Common myeloid progenitor, CD34-positive (primary cell): ENCODE results near the gene ADAM17.

Source experiments
- CTCF ChIA-PET: fragments of 350-600 bp; sonication (Branson Sonifier 250); formaldehyde crosslinking; loops from one replicate; lab custom pipeline; 2021; ENCODE audit warnings: antibody characterized with exemption; lab: Charles Lee
- POLR2A ChIA-PET: fragments of 350-600 bp; sonication (Branson Sonifier 250); formaldehyde crosslinking; loops from one replicate; lab custom pipeline; 2021; ENCODE audit warnings: antibody characterized with exemption; lab: Charles Lee
- DNase-seq, 3 donors: peaks; one replicate each; pipeline versions ENCODE4 v3.0.0 to v3.0.0-alpha.2; 2013
- H3K27ac ChIP-seq, 2 experiments: 1 replicate in 1 of 2; 2 replicates in 1 of 2; pipeline ENCODE4 v1.7.0; 2013; ENCODE audit warnings: inconsistent platforms in 2 of 2, low read length in 2 of 2, mild to moderate bottlenecking in 2 of 2, low read depth in 1 of 2, moderate library complexity in 1 of 2; ENCODE audit not compliant: severe bottlenecking in 2 of 2, insufficient read depth in 1 of 2, poor library complexity in 1 of 2
- H3K27me3 ChIP-seq, 5 experiments: replicated peaks in 2 of 5; 1 replicate in 3 of 5; 2 replicates in 2 of 5; pipeline versions ENCODE4 v1.6.1 to v1.7.0; 2013; ENCODE audit warnings: low read length in 4 of 5, mild to moderate bottlenecking in 2 of 5, moderate library complexity in 2 of 5, inconsistent platforms in 1 of 5; ENCODE audit not compliant: insufficient read depth in 5 of 5, control insufficient read depth in 4 of 5
- H3K36me3 ChIP-seq, 4 experiments: 1 replicate in 2 of 4; 2 replicates in 2 of 4; pipeline versions ENCODE4 v1.6.1 to v1.7.0; 2013; ENCODE audit warnings: low read length in 3 of 4, control low read depth in 1 of 4, mild to moderate bottlenecking in 1 of 4; ENCODE audit not compliant: control insufficient read depth in 4 of 4, insufficient read depth in 4 of 4
- H3K4me1 ChIP-seq, 4 experiments: 1 replicate in 3 of 4; 2 replicates in 1 of 4; pipeline versions ENCODE4 v1.6.1 to v1.7.1; 2013; ENCODE audit warnings: low read length in 3 of 4, mild to moderate bottlenecking in 3 of 4, control low read depth in 1 of 4, inconsistent platforms in 1 of 4, moderate library complexity in 1 of 4; ENCODE audit not compliant: control insufficient read depth in 4 of 4, insufficient read depth in 4 of 4; ENCODE audit errors: control extremely low read depth in 1 of 4
- H3K4me3 ChIP-seq, 7 experiments: 1 replicate in 4 of 7; 2 replicates in 3 of 7; pipeline versions ENCODE4 v1.5.1 to v1.7.0; 2013; ENCODE audit warnings: mild to moderate bottlenecking in 7 of 7, low read length in 6 of 7, moderate library complexity in 6 of 7, inconsistent platforms in 2 of 7, low read depth in 2 of 7, control low read depth in 1 of 7; ENCODE audit not compliant: insufficient read depth in 4 of 7, control insufficient read depth in 1 of 7; ENCODE audit errors: extremely low read depth in 1 of 7
- H3K9me3 ChIP-seq, 5 experiments: 1 replicate in 4 of 5; 2 replicates in 1 of 5; pipeline versions ENCODE4 v1.6.1 to v1.7.1; 2013; ENCODE audit warnings: low read length in 4 of 5, mild to moderate bottlenecking in 2 of 5, inconsistent platforms in 1 of 5, low read depth in 1 of 5, moderate library complexity in 1 of 5; ENCODE audit not compliant: control insufficient read depth in 4 of 5, insufficient read depth in 2 of 5; ENCODE audit errors: control extremely low read depth in 1 of 5
- WGBS: methylation state at CpG from one replicate; pipeline ENCODE4 v1.1.5; 2013; ENCODE audit not compliant: insufficient coverage; 5-methylcytosine and 5-hydroxymethylcytosine counted together

ADAM17 gene

DNA sequence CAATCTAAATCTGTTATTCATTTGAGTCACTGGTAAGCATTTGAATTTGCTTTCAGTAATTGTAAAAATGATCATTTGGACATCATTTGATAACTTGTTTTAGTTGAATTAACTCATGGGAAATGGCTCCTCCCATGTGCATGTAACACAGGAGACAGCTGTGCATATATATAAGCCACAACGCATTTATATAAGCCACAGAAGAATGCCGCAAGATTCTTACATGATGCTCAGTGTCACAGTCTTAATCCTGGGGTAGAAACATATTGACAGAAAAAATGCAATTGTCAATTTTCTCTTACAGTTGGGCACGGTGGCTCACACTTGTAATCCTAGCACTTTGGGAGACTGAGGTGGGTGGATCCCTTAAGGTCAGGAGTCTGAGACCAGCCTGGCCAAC is 94.6 kb downstream of the ADAM17 start:
- DNase-seq, result no peak
- Histone ChIP-seq H3K4me3 (no peak overlapping the region), H3K36me3 (peaks cover 9 to 47% (median 28%) of the 10 kb centered on the region in 4 experiments), H3K27ac (no peak overlapping the region), H3K4me1 (no peaks in the 10 kb centered on the region), H3K9me3 (no peaks in the 10 kb centered on the region), H3K27me3 (no peaks in the 10 kb centered on the region)
- ChIA-PET POLR2A (no interaction called here), CTCF (no interaction called here)
- WGBS, result 100% methylated on average over 2 of the region's 3 CpGs

DNA sequence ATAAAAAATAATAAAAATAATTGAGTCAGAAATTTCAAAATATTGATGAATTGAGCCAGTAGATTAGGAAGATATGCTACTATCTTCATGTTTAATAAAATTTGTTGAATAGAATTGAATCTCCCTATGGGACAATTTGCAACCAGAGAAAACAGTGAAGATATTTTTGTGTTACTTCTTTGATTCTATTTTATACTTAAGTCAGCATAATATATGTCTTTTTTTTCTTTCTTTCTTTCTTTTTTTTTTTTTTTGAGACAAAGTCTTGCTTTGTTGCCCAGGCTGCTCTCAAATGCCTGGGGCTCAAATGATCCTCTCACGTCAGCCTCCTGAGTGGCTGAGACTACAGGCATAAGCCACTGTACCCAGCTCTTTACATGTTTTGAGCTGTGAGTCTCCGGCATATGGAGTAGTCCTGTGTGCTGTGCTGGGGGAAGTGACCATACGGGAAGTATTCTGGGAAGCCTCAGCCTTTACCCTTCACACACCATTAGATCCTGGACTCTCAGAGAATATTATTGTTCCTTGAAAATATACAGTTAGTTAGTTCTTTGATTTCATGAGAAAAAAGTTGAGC is 95.1 kb downstream of the ADAM17 start:
- DNase-seq, result no peak
- 100% methylated on average over 1 of the region's 3 CpGs for WGBS
- Histone ChIP-seq H3K27me3 (no peaks in the 10 kb centered on the region), H3K36me3 (peaks cover 9 to 48% (median 25%) of the 10 kb centered on the region in 4 experiments), H3K9me3 (no peaks in the 10 kb centered on the region), H3K4me3 (no peak overlapping the region), H3K4me1 (no peaks in the 10 kb centered on the region), H3K27ac (no peak overlapping the region)
- ChIA-PET POLR2A (no interaction called here), CTCF (no interaction called here)

DNA sequence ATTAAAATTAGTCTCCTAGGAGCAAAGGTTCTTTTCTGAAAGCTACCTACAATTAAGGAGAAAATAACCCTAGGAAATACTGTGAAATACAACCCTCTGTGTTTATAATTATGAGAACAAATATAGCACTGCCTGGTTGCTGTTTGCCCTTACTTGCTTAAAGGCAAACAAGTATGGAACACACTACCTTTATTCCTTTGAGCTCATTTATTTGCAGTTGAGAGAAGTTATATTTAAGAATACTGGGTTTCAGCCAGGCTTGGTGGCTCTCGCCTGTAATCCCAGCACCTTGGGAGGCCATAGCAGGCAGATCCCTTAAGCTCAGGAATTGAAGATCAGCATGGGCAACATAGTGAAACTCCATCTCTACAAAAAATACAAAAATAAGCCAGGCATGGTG is 104.4 kb downstream of the ADAM17 start:
- CTCF ChIA-PET, result no interaction called here
- POLR2A ChIA-PET, result interaction anchor here (0.6 kb wide), 1 partner anchor 108 kb away, joined by 3 read pairs; no protein-coding TSS in a partner anchor
- H3K4me1 ChIP-seq, result no peaks in the 10 kb centered on the region
- no peaks in the 10 kb centered on the region for H3K9me3 ChIP-seq
- H3K36me3 ChIP-seq, result peaks cover 12 to 68% (median 41%) of the 10 kb centered on the region in 4 experiments
- H3K27me3 ChIP-seq, result no peaks in the 10 kb centered on the region
- H3K27ac ChIP-seq, result no peak overlapping the region
- H3K4me3 ChIP-seq, result no peak overlapping the region
- 100% methylated on average over 1 of the region's 1 CpG for WGBS
- no peak for DNase-seq

DNA sequence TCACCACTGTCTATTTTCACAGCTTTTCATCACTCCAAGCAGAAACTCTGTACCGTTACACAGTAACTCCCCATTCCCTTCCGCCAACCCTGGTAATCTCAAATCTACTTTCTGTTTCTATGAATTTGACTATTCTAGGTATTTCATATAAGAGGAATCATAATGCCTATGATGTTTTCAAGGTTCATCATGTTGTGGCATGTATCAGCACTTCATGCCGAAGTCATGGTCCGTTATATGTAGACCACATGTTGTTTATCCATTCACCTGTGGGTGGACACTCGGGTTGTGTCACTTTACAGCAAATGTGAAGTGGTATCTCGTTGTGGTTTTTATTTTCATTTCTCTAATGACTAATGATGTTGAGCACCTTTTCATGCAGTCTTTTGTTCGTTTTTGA is 110.5 kb downstream of the ADAM17 start:
- 89% methylated on average over 5 of the region's 7 CpGs for WGBS
- no peaks in the 10 kb centered on the region for H3K4me1 ChIP-seq
- CTCF ChIA-PET, result no interaction called here
- H3K36me3 ChIP-seq, result peaks cover 20 to 82% (median 45%) of the 10 kb centered on the region in 4 experiments
- POLR2A ChIA-PET, result no interaction called here
- H3K9me3 ChIP-seq, result no peaks in the 10 kb centered on the region
- H3K4me3 ChIP-seq, result no peak overlapping the region
- H3K27me3 ChIP-seq, result no peaks in the 10 kb centered on the region
- DNase-seq, result no peak
- H3K27ac ChIP-seq, result no peak overlapping the region

DNA sequence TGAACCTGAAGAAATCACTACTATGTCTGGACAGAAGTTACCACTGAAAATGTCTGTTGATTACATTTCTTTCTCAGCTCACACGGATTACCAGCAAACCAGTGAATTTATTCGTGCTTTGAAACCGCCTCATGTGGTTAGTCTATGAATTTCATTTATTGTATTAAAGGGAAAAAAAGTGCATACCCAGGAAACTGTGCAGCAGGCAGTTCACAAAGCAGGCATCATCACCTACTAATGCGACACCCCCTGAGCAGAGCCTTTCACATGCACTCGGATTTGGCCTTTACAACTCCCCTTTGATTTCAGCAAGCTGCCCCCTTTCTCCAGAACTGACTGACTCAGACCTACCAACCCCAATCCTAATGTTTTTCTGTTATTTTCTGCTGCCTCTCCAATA is 112.1 kb downstream of the ADAM17 start:
- peaks cover 29 to 79% (median 43%) of the 10 kb centered on the region in 4 experiments for H3K36me3 ChIP-seq
- H3K27me3 ChIP-seq, result no peaks in the 10 kb centered on the region
- H3K9me3 ChIP-seq, result no peaks in the 10 kb centered on the region
- no peak overlapping the region for H3K4me3 ChIP-seq
- 94% methylated on average over 5 of the region's 5 CpGs for WGBS
- DNase-seq, result no peak
- H3K27ac ChIP-seq, result no peak overlapping the region
- POLR2A ChIA-PET, result no interaction called here
- CTCF ChIA-PET, result no interaction called here
- no peaks in the 10 kb centered on the region for H3K4me1 ChIP-seq

DNA sequence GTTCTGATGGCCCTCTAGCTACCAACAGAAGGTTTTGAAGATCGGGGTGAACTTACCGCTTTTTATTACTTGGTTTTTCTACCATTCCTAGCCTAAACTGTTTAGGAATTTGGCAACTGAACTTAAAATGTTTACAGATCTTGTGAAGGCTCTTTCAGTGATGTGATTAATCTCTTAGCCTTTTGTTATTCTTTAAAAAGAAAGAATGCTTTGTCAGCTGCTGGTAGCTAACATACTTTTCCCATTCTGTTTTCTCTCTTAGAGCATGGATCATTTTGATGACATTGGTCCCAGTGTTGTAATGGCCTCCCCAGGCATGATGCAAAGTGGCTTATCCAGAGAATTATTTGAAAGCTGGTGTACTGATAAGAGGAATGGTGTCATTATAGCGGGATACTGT is 114.1 kb downstream of the ADAM17 start:
- H3K9me3 ChIP-seq, result peaks cover 0 to 2% (median 0%) of the 10 kb centered on the region in 5 experiments
- no peak overlapping the region for H3K27ac ChIP-seq
- no peaks in the 10 kb centered on the region for H3K4me1 ChIP-seq
- DNase-seq, result no peak
- H3K27me3 ChIP-seq, result no peaks in the 10 kb centered on the region
- peaks cover 36 to 79% (median 49%) of the 10 kb centered on the region in 4 experiments for H3K36me3 ChIP-seq
- ChIA-PET POLR2A (no interaction called here), CTCF (interaction anchor here (1.1 kb wide), 1 partner anchor 298 kb away, joined by 3 read pairs; no protein-coding TSS in a partner anchor)
- H3K4me3 ChIP-seq, result no peak overlapping the region
- 100% methylated on average over 3 of the region's 3 CpGs for WGBS

DNA sequence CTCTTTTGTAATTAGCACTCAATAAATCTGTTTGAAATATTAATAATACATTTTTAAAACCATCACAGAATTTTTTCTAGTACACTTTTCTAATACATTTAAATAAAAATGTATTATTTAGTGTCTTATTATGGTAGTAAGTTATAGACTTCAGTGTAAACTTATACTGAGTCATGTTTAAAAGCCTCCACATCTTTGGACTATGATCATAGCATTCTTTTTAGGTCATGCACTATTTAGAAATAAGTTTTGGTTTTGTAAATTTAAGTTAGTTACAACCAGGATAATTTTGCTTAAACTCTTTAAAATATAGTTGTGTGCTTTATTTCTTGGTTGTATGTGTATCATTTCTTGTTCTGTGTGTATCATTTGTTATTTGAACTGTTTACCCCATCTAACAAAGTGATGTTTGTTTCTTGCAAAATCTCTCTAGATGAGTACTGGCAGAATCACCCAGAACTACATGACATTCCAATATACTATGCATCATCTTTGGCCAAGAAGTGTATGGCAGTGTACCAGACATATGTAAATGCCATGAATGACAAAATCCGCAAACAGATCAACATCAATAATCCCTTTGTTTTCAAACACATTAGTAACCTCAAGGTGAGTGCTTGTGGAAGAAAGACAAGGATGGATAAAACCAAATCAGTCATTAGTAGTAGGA is 115.4 kb downstream of the ADAM17 start:
- peaks cover 28 to 79% (median 46%) of the 10 kb centered on the region in 4 experiments for H3K36me3 ChIP-seq
- DNase-seq, result no peak
- POLR2A ChIA-PET, result no interaction called here
- H3K27me3 ChIP-seq, result no peaks in the 10 kb centered on the region
- CTCF ChIA-PET, result no interaction called here
- no CpG with 5 or more reads among the region's 1 CpG for WGBS
- H3K27ac ChIP-seq, result no peak overlapping the region
- H3K4me1 ChIP-seq, result no peaks in the 10 kb centered on the region
- no peak overlapping the region for H3K4me3 ChIP-seq
- H3K9me3 ChIP-seq, result peaks cover 0 to 2% (median 0%) of the 10 kb centered on the region in 5 experiments
